Esophagus squamous epithelium (tissue), 4 donors: ENCODE data around the gene PHLPP1.

Source experiments
- POLR2A ChIP-seq, 4 donors: fragments of 450-650 bp; IDR thresholded peaks; one replicate each; pipeline ENCODE4 v1.6.1; 2017; ENCODE audit warnings: antibody characterized with exemption in 4 of 4, mild to moderate bottlenecking in 4 of 4, moderate library complexity in 3 of 4
- TF ChIP-seq, protein P1 (sequence below), 6 experiments: fragments of 450-650 bp in 4 of 6; fragments of 200-600 bp in 2 of 6; sonication (generic) in 2 of 6; IDR thresholded peaks; one replicate each; pipeline ENCODE4 v1.5.1; 2016 to 2019; ENCODE audit warnings: antibody characterized with exemption in 6 of 6, mild to moderate bottlenecking in 4 of 6, moderate library complexity in 4 of 6

DNA sequence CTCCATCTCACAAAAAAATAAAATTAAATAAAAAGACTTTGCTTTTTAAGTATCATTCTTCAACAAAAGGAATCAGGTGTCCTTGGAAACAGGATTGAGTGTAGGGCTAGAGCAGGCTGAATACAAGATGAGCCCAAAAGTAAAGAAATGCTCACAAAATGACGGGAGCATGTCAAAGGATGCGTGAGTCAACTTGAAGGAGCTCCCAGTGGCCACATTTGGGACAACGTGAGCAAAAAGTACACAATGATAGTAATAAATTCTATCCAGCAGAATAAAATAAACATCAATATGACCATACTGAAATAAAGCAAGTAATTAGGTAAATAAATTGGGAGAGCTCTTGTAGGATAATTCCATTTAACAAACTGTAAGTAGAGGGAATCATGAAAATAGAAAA is 220.7 kb downstream of the PHLPP1 start:
- TF ChIP-seq, protein P1, sequence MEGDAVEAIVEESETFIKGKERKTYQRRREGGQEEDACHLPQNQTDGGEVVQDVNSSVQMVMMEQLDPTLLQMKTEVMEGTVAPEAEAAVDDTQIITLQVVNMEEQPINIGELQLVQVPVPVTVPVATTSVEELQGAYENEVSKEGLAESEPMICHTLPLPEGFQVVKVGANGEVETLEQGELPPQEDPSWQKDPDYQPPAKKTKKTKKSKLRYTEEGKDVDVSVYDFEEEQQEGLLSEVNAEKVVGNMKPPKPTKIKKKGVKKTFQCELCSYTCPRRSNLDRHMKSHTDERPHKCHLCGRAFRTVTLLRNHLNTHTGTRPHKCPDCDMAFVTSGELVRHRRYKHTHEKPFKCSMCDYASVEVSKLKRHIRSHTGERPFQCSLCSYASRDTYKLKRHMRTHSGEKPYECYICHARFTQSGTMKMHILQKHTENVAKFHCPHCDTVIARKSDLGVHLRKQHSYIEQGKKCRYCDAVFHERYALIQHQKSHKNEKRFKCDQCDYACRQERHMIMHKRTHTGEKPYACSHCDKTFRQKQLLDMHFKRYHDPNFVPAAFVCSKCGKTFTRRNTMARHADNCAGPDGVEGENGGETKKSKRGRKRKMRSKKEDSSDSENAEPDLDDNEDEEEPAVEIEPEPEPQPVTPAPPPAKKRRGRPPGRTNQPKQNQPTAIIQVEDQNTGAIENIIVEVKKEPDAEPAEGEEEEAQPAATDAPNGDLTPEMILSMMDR (IDR thresholded peaks at IDR 0.05) = no peak
- no peak for TF ChIP-seq POLR2A (IDR thresholded peaks at IDR 0.05)
